IPS-18c (cell line): Measurements from ENCODE around the gene CELSR3.

Experiments
- H3K4me3 ChIP-seq: 2 replicates; pipeline ENCODE4 v1.7.0; 2013; ENCODE audit warnings: low read depth, mild to moderate bottlenecking, low read length, moderate library complexity; ENCODE audit not compliant: insufficient read depth
- H3K9me3 ChIP-seq: one replicate; pipeline ENCODE4 v1.6.1; 2013; ENCODE audit warnings: mild to moderate bottlenecking, low read length, moderate library complexity; ENCODE audit not compliant: control insufficient read depth, insufficient read depth

CELSR3 gene

GRCh38 chr3:48647714-48648113, 15.0 kb downstream of the CELSR3 start:
- Histone ChIP-seq H3K9me3 (no peaks in the 10 kb centered on the region), H3K4me3 (no peak overlapping the region)

GRCh38 chr3:48644898-48645760, 17.6 kb downstream of the CELSR3 start:
- H3K4me3 ChIP-seq = no peak overlapping the region
- H3K9me3 ChIP-seq = no peaks in the 10 kb centered on the region

GRCh38 chr3:48642605-48643004, 20.1 kb downstream of the CELSR3 start:
- Histone ChIP-seq H3K4me3 (no peak overlapping the region), H3K9me3 (no peaks in the 10 kb centered on the region)

- Histone ChIP-seq H3K9me3 (no peaks in the 10 kb centered on the region), H3K4me3 (no peak overlapping the region)
Measured at GRCh38 chr3:48641396-48641795, 21.3 kb downstream of the CELSR3 start.

- Histone ChIP-seq H3K9me3 (peaks cover 2% of the 10 kb centered on the region), H3K4me3 (no peak overlapping the region)
Measured at GRCh38 chr3:48639944-48640606, 22.6 kb downstream of the CELSR3 start.

GRCh38 chr3:48637305-48637704, 25.4 kb downstream of the CELSR3 start:
- peaks cover 2% of the 10 kb centered on the region for H3K9me3 ChIP-seq
- H3K4me3 ChIP-seq = no peak overlapping the region

- peak overlapping the region; percentile 99 for H3K4me3 ChIP-seq
- peaks cover 2% of the 10 kb centered on the region for H3K9me3 ChIP-seq
Measured at GRCh38 chr3:48636149-48636655, 26.5 kb downstream of the CELSR3 start.

- peak within 1 kb of the TSS; percentile 99 for H3K4me3 ChIP-seq
- peaks cover 2% of the 10 kb centered on the region for H3K9me3 ChIP-seq
Measured at GRCh38 chr3:48635222-48636021, 27.3 kb downstream of the CELSR3 start, which contains the start of gene SLC26A6. SLC26A6 (minus strand) TSS chr3:48635461; CDS start chr3:48635393, 68 bp downstream.

- Histone ChIP-seq H3K4me3 (peak overlapping the region; percentile 99), H3K9me3 (peaks cover 2% of the 10 kb centered on the region)
Measured at GRCh38 chr3:48634661-48635221, 27.9 kb downstream of the CELSR3 start.

GRCh38 chr3:48633743-48634142, 28.9 kb downstream of the CELSR3 start:
- peaks cover 2% of the 10 kb centered on the region for H3K9me3 ChIP-seq
- peak overlapping the region; percentile 99; the same call in 1 of the 2 replicates for H3K4me3 ChIP-seq

- H3K9me3 ChIP-seq = peaks cover 2% of the 10 kb centered on the region
- no peak overlapping the region for H3K4me3 ChIP-seq
Measured at GRCh38 chr3:48633256-48633655, 29.4 kb downstream of the CELSR3 start.

GRCh38 chr3:48631516-48632448, 30.9 kb downstream of the CELSR3 start:
- Histone ChIP-seq H3K9me3 (peaks cover 2% of the 10 kb centered on the region), H3K4me3 (no peak overlapping the region)

- Histone ChIP-seq H3K9me3 (peaks cover 2% of the 10 kb centered on the region), H3K4me3 (no peak overlapping the region)
Measured at GRCh38 chr3:48630833-48631232, 31.9 kb downstream of the CELSR3 start.

GRCh38 chr3:48630407-48630806, 32.3 kb downstream of the CELSR3 start:
- no peak overlapping the region for H3K4me3 ChIP-seq
- peaks cover 2% of the 10 kb centered on the region for H3K9me3 ChIP-seq

GRCh38 chr3:48629894-48630293, 32.8 kb downstream of the CELSR3 start:
- Histone ChIP-seq H3K4me3 (no peak overlapping the region), H3K9me3 (no peaks in the 10 kb centered on the region)
